GM21367 (cell line): ENCODE results near the gene CDH11.

Experiments
- ATAC-seq: cut with Tn5 transposase; IDR thresholded peaks from one replicate; pipeline ENCODE4 v1.9.1; 2021; ENCODE audit not compliant: unreplicated experiment

The CDH11 gene

GRCh38 chr16:64982581-64982980 is 139.3 kb downstream of the CDH11 start:
- no peak for ATAC-seq

GRCh38 chr16:64981568-64982281 is 140.1 kb downstream of the CDH11 start:
- no peak for ATAC-seq

GRCh38 chr16:64977206-64977920 is 144.5 kb downstream of the CDH11 start:
- ATAC-seq, result no peak

GRCh38 chr16:64975821-64976220 is 146.0 kb downstream of the CDH11 start:
- no peak for ATAC-seq

- ATAC-seq, result no peak
Measured at GRCh38 chr16:64974381-64974780, 147.5 kb downstream of the CDH11 start.

- no peak for ATAC-seq
Measured at GRCh38 chr16:64973171-64973570, 148.7 kb downstream of the CDH11 start.

- ATAC-seq, result no peak
Measured at GRCh38 chr16:64971171-64971570, 150.7 kb downstream of the CDH11 start.

- ATAC-seq, result no peak
Measured at GRCh38 chr16:64969221-64969620, 152.6 kb downstream of the CDH11 start.

GRCh38 chr16:64968539-64968938 is 153.3 kb downstream of the CDH11 start:
- ATAC-seq, result no peak

GRCh38 chr16:64964126-64964540 is 157.7 kb downstream of the CDH11 start:
- no peak for ATAC-seq

- ATAC-seq, result no peak
Measured at GRCh38 chr16:64962786-64963185, 159.1 kb downstream of the CDH11 start.

GRCh38 chr16:64957246-64957645 is 164.6 kb downstream of the CDH11 start:
- ATAC-seq, result no peak

GRCh38 chr16:64952177-64952576 is 169.7 kb downstream of the CDH11 start:
- ATAC-seq, result no peak

- no peak for ATAC-seq
Measured at GRCh38 chr16:64951193-64951592, 170.7 kb downstream of the CDH11 start.

GRCh38 chr16:64950731-64951130 is 171.1 kb downstream of the CDH11 start:
- no peak for ATAC-seq

GRCh38 chr16:64950262-64950661 is 171.6 kb downstream of the CDH11 start:
- ATAC-seq, result no peak

GRCh38 chr16:64948056-64948455 is 173.8 kb downstream of the CDH11 start:
- ATAC-seq, result no peak

GRCh38 chr16:64947651-64948050 is 174.2 kb downstream of the CDH11 start:
- no peak for ATAC-seq

- ATAC-seq, result no peak
Measured at GRCh38 chr16:64933885-64934284, 188.0 kb downstream of the CDH11 start.

- ATAC-seq, result no peak
Measured at GRCh38 chr16:64926476-64926875, 195.4 kb downstream of the CDH11 start.

GRCh38 chr16:64925166-64925565 is 196.7 kb downstream of the CDH11 start:
- ATAC-seq, result no peak

- no peak for ATAC-seq
Measured at GRCh38 chr16:64924086-64924485, 197.8 kb downstream of the CDH11 start.
